ENCODE data around the gene STMN3. TPM values are rescaled to one million over a fixed set of nuclear protein-coding genes. Genes with fewer than 3 reads are reported as not detected.

STMN3 gene
- total and polyA plus RNA-seq, 8 donors: 12.6 to 47.0 (median 34.4) TPM

- DNase-seq: peak in 1 of 4 donors; percentile 50
These were observed 61.4 kb downstream of the STMN3 start for GRCh38 chr20:63591786-63592355.

GRCh38 chr20:63591147-63591533, 62.1 kb downstream of the STMN3 start:
- Histone ChIP-seq H3K36me3 (peaks cover 0 to 89% of the 10 kb centered on the region in 2 donors), H3K9me3 (no peaks in the 10 kb centered on the region), H3K4me1 (no peaks in the 10 kb centered on the region), H3K27me3 (no peaks in the 10 kb centered on the region), H3K27ac (no peak overlapping the region), H3K4me3 (no peak overlapping the region)
- no peak for TF ChIP-seq CTCF (IDR thresholded peaks at IDR 0.05)
- ATAC-seq (no peak), DNase-seq (no peak)
- intact Hi-C loops (cut with DNase I): no loop called here

More at GRCh38 chr20:63591786-63592355, 61.4 kb downstream of the STMN3 start:
- H3K27ac ChIP-seq: no peak overlapping the region
- no peak overlapping the region for H3K4me3 ChIP-seq
- H3K9me3 ChIP-seq: no peaks in the 10 kb centered on the region
- no peaks in the 10 kb centered on the region for H3K4me1 ChIP-seq
- no peaks in the 10 kb centered on the region for H3K27me3 ChIP-seq
- no peak for TF ChIP-seq CTCF (IDR thresholded peaks at IDR 0.05)
- intact Hi-C loops (cut with DNase I): no loop called here
- ATAC-seq: no peak
- peaks cover 0 to 94% of the 10 kb centered on the region in 2 donors for H3K36me3 ChIP-seq

GRCh38 chr20:63590218-63591146, 62.7 kb downstream of the STMN3 start:
- Histone ChIP-seq H3K4me1 (no peaks in the 10 kb centered on the region), H3K27ac (no peak overlapping the region), H3K4me3 (no peak overlapping the region), H3K27me3 (no peaks in the 10 kb centered on the region), H3K9me3 (no peaks in the 10 kb centered on the region), H3K36me3 (peaks cover 0 to 83% of the 10 kb centered on the region in 2 donors)
- ATAC-seq (no peak), DNase-seq (peak in 1 of 4 donors; percentile 63)
- intact Hi-C loops (cut with DNase I): no loop called here
- TF ChIP-seq CTCF (IDR thresholded peaks at IDR 0.05): no peak

Other genes starting within 250 kb of the STMN3 start
- not detected for gene KCNQ2, start 180.8 kb downstream of the STMN3 start, total RNA-seq
- gene KCNQ2, start 180.8 kb downstream of the STMN3 start, polyA plus RNA-seq (ENCODE audit: insufficient read length in 6 of 6): 10 to 100 TPM in 4 of 6 donors, 1 to 10 TPM in 2; 8.4 to 19.1 (median 14.1) TPM
- under 1 TPM; 0.47 to 0.50 TPM for gene EEF1A2, start 154.3 kb downstream of the STMN3 start, total RNA-seq
- gene EEF1A2, start 154.3 kb downstream of the STMN3 start, polyA plus RNA-seq (ENCODE audit: insufficient read length in 6 of 6): under 1 TPM; 0.27 to 0.62 (median 0.31) TPM
- 100 to 1,000 TPM; 233 to 662 TPM for gene PPDPF, start 132.7 kb downstream of the STMN3 start, total RNA-seq
- gene PPDPF, start 132.7 kb downstream of the STMN3 start, polyA plus RNA-seq (ENCODE audit: insufficient read length in 6 of 6): 100 to 1,000 TPM; 155 to 417 (median 277) TPM
- 1 to 10 TPM; 4.5 to 7.3 TPM for gene PTK6, start 116.0 kb downstream of the STMN3 start, total RNA-seq
- under 1 TPM; 0.53 to 0.75 (median 0.72) TPM for gene PTK6, start 116.0 kb downstream of the STMN3 start, polyA plus RNA-seq (ENCODE audit: insufficient read length in 6 of 6)
- gene SRMS, start 105.7 kb downstream of the STMN3 start, total RNA-seq: not detected
- gene SRMS, start 105.7 kb downstream of the STMN3 start, polyA plus RNA-seq (ENCODE audit: insufficient read length in 6 of 6): under 1 TPM in 5 of 6 donors, not detected in 1; 0.08 to 0.27 (median 0.18) TPM
- gene FNDC11, start 99.3 kb downstream of the STMN3 start, total RNA-seq: under 1 TPM; 0.23 to 0.60 TPM
- gene FNDC11, start 99.3 kb downstream of the STMN3 start, polyA plus RNA-seq (ENCODE audit: insufficient read length in 6 of 6): under 1 TPM; 0.52 to 0.84 (median 0.71) TPM
- gene HELZ2, start 79.2 kb downstream of the STMN3 start, total RNA-seq: 10 to 100 TPM; 45.8 to 53.3 TPM
- 10 to 100 TPM; 14.0 to 24.5 (median 18.7) TPM for gene HELZ2, start 79.2 kb downstream of the STMN3 start, polyA plus RNA-seq (ENCODE audit: insufficient read length in 6 of 6)
- 1 to 10 TPM; 8.1 to 9.8 TPM for gene GMEB2, start 26.3 kb downstream of the STMN3 start, total RNA-seq
- 10 to 100 TPM in 4 of 6 donors, 1 to 10 TPM in 2; 8.2 to 12.4 (median 10.7) TPM for gene GMEB2, start 26.3 kb downstream of the STMN3 start, polyA plus RNA-seq (ENCODE audit: insufficient read length in 6 of 6)
- 10 to 100 TPM; 22.3 to 38.8 TPM for gene RTEL1, start 4.9 kb upstream of the STMN3 start, total RNA-seq
- gene RTEL1, start 4.9 kb upstream of the STMN3 start, polyA plus RNA-seq (ENCODE audit: insufficient read length in 6 of 6): 10 to 100 TPM; 19.6 to 28.7 (median 21.6) TPM
- 10 to 100 TPM in 1 of 2 donors, 1 to 10 TPM in 1; 3.6 to 17.6 TPM for gene TNFRSF6B, start 43.2 kb upstream of the STMN3 start, total RNA-seq
- 1 to 10 TPM; 1.6 to 3.5 (median 2.2) TPM for gene TNFRSF6B, start 43.2 kb upstream of the STMN3 start, polyA plus RNA-seq (ENCODE audit: insufficient read length in 6 of 6)
- gene ARFRP1, start 54.6 kb upstream of the STMN3 start, total RNA-seq: 10 to 100 TPM; 38.2 to 46.9 TPM
- gene ARFRP1, start 54.6 kb upstream of the STMN3 start, polyA plus RNA-seq (ENCODE audit: insufficient read length in 6 of 6): 10 to 100 TPM; 29.1 to 34.9 (median 31.9) TPM
- 10 to 100 TPM; 26.2 to 28.8 TPM for gene ZGPAT, start 54.6 kb upstream of the STMN3 start, total RNA-seq
- gene ZGPAT, start 54.6 kb upstream of the STMN3 start, polyA plus RNA-seq (ENCODE audit: insufficient read length in 6 of 6): 10 to 100 TPM; 13.7 to 22.7 (median 18.1) TPM
- 1 to 10 TPM; 7.1 to 7.2 TPM for gene LIME1, start 83.2 kb upstream of the STMN3 start, total RNA-seq
- 10 to 100 TPM in 1 of 6 donors, 1 to 10 TPM in 5; 3.0 to 10.8 (median 5.4) TPM for gene LIME1, start 83.2 kb upstream of the STMN3 start, polyA plus RNA-seq (ENCODE audit: insufficient read length in 6 of 6)
- gene SLC2A4RG, start 86.4 kb upstream of the STMN3 start, total RNA-seq: 10 to 100 TPM; 61.1 to 66.8 TPM
- 100 to 1,000 TPM in 4 of 6 donors, 10 to 100 TPM in 2; 70.5 to 166 (median 105) TPM for gene SLC2A4RG, start 86.4 kb upstream of the STMN3 start, polyA plus RNA-seq (ENCODE audit: insufficient read length in 6 of 6)
- 10 to 100 TPM in 1 of 2 donors, 1 to 10 TPM in 1; 9.2 to 11.3 TPM for gene ZBTB46, start 177.8 kb upstream of the STMN3 start, total RNA-seq
- gene ZBTB46, start 177.8 kb upstream of the STMN3 start, polyA plus RNA-seq (ENCODE audit: insufficient read length in 6 of 6): 10 to 100 TPM in 4 of 6 donors, 1 to 10 TPM in 2; 9.4 to 16.3 (median 12.4) TPM
- under 1 TPM in 1 of 2 donors, not detected in 1; 0.18 TPM for gene ABHD16B, start 208.1 kb upstream of the STMN3 start, total RNA-seq
- gene ABHD16B, start 208.1 kb upstream of the STMN3 start, polyA plus RNA-seq (ENCODE audit: insufficient read length in 6 of 6): not detected
- 100 to 1,000 TPM; 105 to 116 TPM for gene TPD52L2, start 211.8 kb upstream of the STMN3 start, total RNA-seq
- 10 to 100 TPM; 82.6 to 95.5 (median 85.9) TPM for gene TPD52L2, start 211.8 kb upstream of the STMN3 start, polyA plus RNA-seq (ENCODE audit: insufficient read length in 6 of 6)
- 10 to 100 TPM; 39.9 to 59.5 TPM for gene DNAJC5, start 241.7 kb upstream of the STMN3 start, total RNA-seq
- gene DNAJC5, start 241.7 kb upstream of the STMN3 start, polyA plus RNA-seq (ENCODE audit: insufficient read length in 6 of 6): 10 to 100 TPM; 17.5 to 30.5 (median 24.3) TPM

Data from left lung (tissue), 10 donors.